NCI-H69 (cell line): Measurements from ENCODE around the gene MICALL2.
A peak's percentile ranks its signal among the peaks of the same experiment; 100 is the strongest.

Experiments
- DNase-seq: peaks from one replicate; lab custom pipeline; 2025; lab: John Stamatoyannopoulos, UW

The MICALL2 gene

GRCh38 chr7:1458683-1459511, at the start of gene MICALL2:
TSS of gene MICALL2 (minus strand) at chr7:1459470. CDS start at chr7:1459326, 144 bp downstream.
- DNase-seq: peak; percentile 71

- DNase-seq: no peak
Measured at GRCh38 chr7:1508277-1508758, 49.0 kb upstream of the MICALL2 start.

GRCh38 chr7:1505731-1506550, 46.7 kb upstream of the MICALL2 start:
- DNase-seq: peak; percentile 76

- peak; percentile 98 for DNase-seq
Measured at GRCh38 chr7:1503816-1504775, 44.8 kb upstream of the MICALL2 start, which contains the start of gene INTS1. TSS of gene INTS1 (minus strand) at chr7:1504389. CDS start at chr7:1503960, 429 bp downstream.

GRCh38 chr7:1503390-1503789, 44.1 kb upstream of the MICALL2 start:
- DNase-seq: no peak

GRCh38 chr7:1502845-1503244, 43.6 kb upstream of the MICALL2 start:
- DNase-seq: no peak

GRCh38 chr7:1501487-1502270, 42.4 kb upstream of the MICALL2 start:
- DNase-seq: no peak

GRCh38 chr7:1500064-1500807, 41.0 kb upstream of the MICALL2 start:
- DNase-seq: no peak

- DNase-seq: no peak
Measured at GRCh38 chr7:1499367-1500029, 40.2 kb upstream of the MICALL2 start.

GRCh38 chr7:1498370-1499305, 39.4 kb upstream of the MICALL2 start:
- DNase-seq: no peak

GRCh38 chr7:1497293-1497927, 38.1 kb upstream of the MICALL2 start:
- DNase-seq: no peak

GRCh38 chr7:1496531-1497292, 37.4 kb upstream of the MICALL2 start:
- no peak for DNase-seq

- no peak for DNase-seq
Measured at GRCh38 chr7:1495564-1496242, 36.4 kb upstream of the MICALL2 start.

- no peak for DNase-seq
Measured at GRCh38 chr7:1494866-1495563, 35.7 kb upstream of the MICALL2 start.

GRCh38 chr7:1494447-1494846, 35.2 kb upstream of the MICALL2 start:
- DNase-seq: no peak

GRCh38 chr7:1493571-1493970, 34.3 kb upstream of the MICALL2 start:
- no peak for DNase-seq
